ENCODE measurements around the gene SLC5A10. TPM values are rescaled to one million over a fixed set of nuclear protein-coding genes. Genes with fewer than 3 reads are reported as not detected.

Gene SLC5A10
- total RNA-seq, 1 experiment from 2014 or later: 0.17 TPM

- Histone ChIP-seq H3K4me2 (no peak overlapping the region), H3K9me3 (ENCODE audit: insufficient read depth, low read depth) (no peaks in the 10 kb centered on the region), H2AFZ (no peak overlapping the region), H3K27me3 (ENCODE audit: insufficient read depth, low read depth) (no peaks in the 10 kb centered on the region), H3F3A (ENCODE audit: insufficient read depth, low read depth) (peaks cover 3% of the 10 kb centered on the region; the same call in 1 of the 2 replicates), H3K27ac (no peak overlapping the region), H3K36me3 (ENCODE audit: low read depth) (peaks cover 26% of the 10 kb centered on the region; the same call in 1 of the 2 replicates), H4K20me1 (ENCODE audit: insufficient read depth) (no peaks in the 10 kb centered on the region), H3K79me2 (ENCODE audit: low read depth) (no peaks in the 10 kb centered on the region), H3K4me3 (no peak overlapping the region), H3K4me1 (replicated peaks; ENCODE audit: insufficient read depth) (no peaks in the 10 kb centered on the region), H3K9me2 (ENCODE audit: insufficient read depth) (no peaks in the 10 kb centered on the region)
- DNase-seq: no peak
- no peak for TF ChIP-seq EZH2 (IDR thresholded peaks at IDR 0.05; ENCODE audit: low read depth)
- TF ChIP-seq CTCF (conservative IDR thresholded peaks at IDR 0.05): no peak
- ChIA-PET POLR2A (ENCODE audit: unreplicated experiment) (no interaction called here), CTCF (no interaction called here)
- intact Hi-C loops (cut with micrococcal nuclease; ENCODE audit: unreplicated experiment): no loop called here
- BruUV-seq (replicated peaks): no TSS peak
Measured at GRCh38 chr17:18928628-18929125, 23.3 kb upstream of the SLC5A10 start.

GRCh38 chr17:18932360-18933055 lies 19.5 kb upstream of the SLC5A10 start:
- CTCF ChIA-PET: no interaction called here
- H4K20me1 ChIP-seq (ENCODE audit: insufficient read depth): no peaks in the 10 kb centered on the region
- intact Hi-C loops (cut with micrococcal nuclease; ENCODE audit: unreplicated experiment): no loop called here
- no peak overlapping the region for H3K4me2 ChIP-seq
- H3K79me2 ChIP-seq (ENCODE audit: low read depth): no peaks in the 10 kb centered on the region
- DNase-seq: no peak
- TF ChIP-seq CTCF (conservative IDR thresholded peaks at IDR 0.05) (no peak), EZH2 (IDR thresholded peaks at IDR 0.05; ENCODE audit: low read depth) (no peak)
- H3K27me3 ChIP-seq (ENCODE audit: insufficient read depth, low read depth): no peaks in the 10 kb centered on the region
- no peak overlapping the region for H2AFZ ChIP-seq
- peaks cover 3% of the 10 kb centered on the region; the same call in 1 of the 2 replicates for H3F3A ChIP-seq (ENCODE audit: insufficient read depth, low read depth)
- H3K9me3 ChIP-seq (ENCODE audit: insufficient read depth, low read depth): no peaks in the 10 kb centered on the region
- no peak overlapping the region for H3K27ac ChIP-seq
- no peaks in the 10 kb centered on the region for H3K9me2 ChIP-seq (ENCODE audit: insufficient read depth)
- BruUV-seq (replicated peaks): no TSS peak
- no peak overlapping the region for H3K4me3 ChIP-seq
- no peaks in the 10 kb centered on the region for H3K4me1 ChIP-seq (replicated peaks; ENCODE audit: insufficient read depth)
- POLR2A ChIA-PET (ENCODE audit: unreplicated experiment): interaction anchor here (0.7 kb wide), 1 partner anchor 23 kb away, joined by 3 read pairs; no protein-coding TSS in a partner anchor
- H3K36me3 ChIP-seq (ENCODE audit: low read depth): peaks cover 17% of the 10 kb centered on the region; the same call in 1 of the 2 replicates

- H4K20me1 ChIP-seq (ENCODE audit: insufficient read depth): no peaks in the 10 kb centered on the region
- H3K27ac ChIP-seq: no peak overlapping the region
- no peak for DNase-seq
- H3K4me3 ChIP-seq: no peak overlapping the region
- H2AFZ ChIP-seq: no peak overlapping the region
- BruUV-seq (replicated peaks): TSS peak; percentile 24
- intact Hi-C loops (cut with micrococcal nuclease; ENCODE audit: unreplicated experiment): no loop called here
- H3K36me3 ChIP-seq (ENCODE audit: low read depth): peaks cover 17% of the 10 kb centered on the region; the same call in 1 of the 2 replicates
- H3K79me2 ChIP-seq (ENCODE audit: low read depth): no peaks in the 10 kb centered on the region
- ChIA-PET POLR2A (ENCODE audit: unreplicated experiment) (interaction anchor here (0.7 kb wide), 1 partner anchor 22 kb away, joined by 3 read pairs; no protein-coding TSS in a partner anchor), CTCF (no interaction called here)
- peaks cover 11% of the 10 kb centered on the region; the same call in 1 of the 2 replicates for H3F3A ChIP-seq (ENCODE audit: insufficient read depth, low read depth)
- peaks cover 5% of the 10 kb centered on the region for H3K4me1 ChIP-seq (replicated peaks; ENCODE audit: insufficient read depth)
- TF ChIP-seq EZH2 (IDR thresholded peaks at IDR 0.05; ENCODE audit: low read depth) (no peak), CTCF (conservative IDR thresholded peaks at IDR 0.05) (no peak)
- H3K27me3 ChIP-seq (ENCODE audit: insufficient read depth, low read depth): no peaks in the 10 kb centered on the region
- no peak overlapping the region for H3K4me2 ChIP-seq
- no peaks in the 10 kb centered on the region for H3K9me3 ChIP-seq (ENCODE audit: insufficient read depth, low read depth)
- H3K9me2 ChIP-seq (ENCODE audit: insufficient read depth): no peaks in the 10 kb centered on the region
Measured at GRCh38 chr17:18933102-18934058, 18.6 kb upstream of the SLC5A10 start.
